ENCODE data around the gene SHC2.

- TF ChIP-seq TARDBP (IDR thresholded peaks at IDR 0.05) = no peak
- no peak for TF ChIP-seq L3MBTL2 (conservative IDR thresholded peaks at IDR 0.05)
- TF ChIP-seq FOXM1 (IDR thresholded peaks at IDR 0.05; ENCODE audit: borderline replicate concordance) = no peak
Observed at GRCh38 chr19:407511-408440, 53.1 kb downstream of the SHC2 start.
